ENCODE data around the gene OSBP2. TPM values are rescaled to one million over a fixed set of nuclear protein-coding genes. Genes with fewer than 3 reads are reported as not detected.
A peak's percentile ranks its signal among the peaks of the same experiment; 100 is the strongest.

Gene OSBP2
- total and polyA plus RNA-seq, 4 donors = 1.1 to 12.3 (median 2.6) TPM

GRCh38 chr22:30785527-30785926 is 90.9 kb downstream of the OSBP2 start:
- DNase-seq (no peak), ATAC-seq (ENCODE audit: insufficient read depth, low FRiP score) (no peak)
- Histone ChIP-seq H3K4me3 (no peak overlapping the region), H3K27me3 (ENCODE audit: control insufficient read depth in 3 of 3, insufficient read depth in 3 of 3, low read length in 2 of 3) (no peaks in the 10 kb centered on the region), H3K4me1 (ENCODE audit: control insufficient read depth in 5 of 5, insufficient read depth in 5 of 5, low read length in 5 of 5) (no peaks in the 10 kb centered on the region), H3K27ac (ENCODE audit: low read depth in 1 of 2, low read length in 1 of 2) (no peak overlapping the region), H3K9me3 (ENCODE audit: control insufficient read depth in 4 of 4, insufficient read depth in 3 of 4, low read length in 3 of 4) (no peaks in the 10 kb centered on the region), H3K9ac (ENCODE audit: insufficient read depth in 1 of 2, low read length in 2 of 2) (no peak overlapping the region), H3K36me3 (ENCODE audit: control insufficient read depth in 4 of 4, insufficient read depth in 4 of 4, low read length in 4 of 4) (no peaks in the 10 kb centered on the region)
- 84 to 89% methylated on average over 2 of the region's 2 CpGs for WGBS, 2 donors
- TF ChIP-seq, protein P1, sequence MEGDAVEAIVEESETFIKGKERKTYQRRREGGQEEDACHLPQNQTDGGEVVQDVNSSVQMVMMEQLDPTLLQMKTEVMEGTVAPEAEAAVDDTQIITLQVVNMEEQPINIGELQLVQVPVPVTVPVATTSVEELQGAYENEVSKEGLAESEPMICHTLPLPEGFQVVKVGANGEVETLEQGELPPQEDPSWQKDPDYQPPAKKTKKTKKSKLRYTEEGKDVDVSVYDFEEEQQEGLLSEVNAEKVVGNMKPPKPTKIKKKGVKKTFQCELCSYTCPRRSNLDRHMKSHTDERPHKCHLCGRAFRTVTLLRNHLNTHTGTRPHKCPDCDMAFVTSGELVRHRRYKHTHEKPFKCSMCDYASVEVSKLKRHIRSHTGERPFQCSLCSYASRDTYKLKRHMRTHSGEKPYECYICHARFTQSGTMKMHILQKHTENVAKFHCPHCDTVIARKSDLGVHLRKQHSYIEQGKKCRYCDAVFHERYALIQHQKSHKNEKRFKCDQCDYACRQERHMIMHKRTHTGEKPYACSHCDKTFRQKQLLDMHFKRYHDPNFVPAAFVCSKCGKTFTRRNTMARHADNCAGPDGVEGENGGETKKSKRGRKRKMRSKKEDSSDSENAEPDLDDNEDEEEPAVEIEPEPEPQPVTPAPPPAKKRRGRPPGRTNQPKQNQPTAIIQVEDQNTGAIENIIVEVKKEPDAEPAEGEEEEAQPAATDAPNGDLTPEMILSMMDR (IDR thresholded peaks at IDR 0.05; ENCODE audit: control extremely low read depth, extremely low read depth) = no peak

GRCh38 chr22:30790366-30790765 is 95.7 kb downstream of the OSBP2 start:
- WGBS, 2 donors = 78 to 91% methylated on average over 2 of the region's 2 CpGs
- Histone ChIP-seq H3K9ac (ENCODE audit: insufficient read depth in 1 of 2, low read length in 2 of 2) (no peak overlapping the region), H3K27me3 (ENCODE audit: control insufficient read depth in 3 of 3, insufficient read depth in 3 of 3, low read length in 2 of 3) (no peaks in the 10 kb centered on the region), H3K9me3 (ENCODE audit: control insufficient read depth in 4 of 4, insufficient read depth in 3 of 4, low read length in 3 of 4) (no peaks in the 10 kb centered on the region), H3K4me1 (ENCODE audit: control insufficient read depth in 5 of 5, insufficient read depth in 5 of 5, low read length in 5 of 5) (no peaks in the 10 kb centered on the region), H3K36me3 (ENCODE audit: control insufficient read depth in 4 of 4, insufficient read depth in 4 of 4, low read length in 4 of 4) (no peaks in the 10 kb centered on the region), H3K27ac (ENCODE audit: low read depth in 1 of 2, low read length in 1 of 2) (no peak overlapping the region), H3K4me3 (no peak overlapping the region)
- ATAC-seq (ENCODE audit: insufficient read depth, low FRiP score) (no peak), DNase-seq (peak in 1 of 3 donors; percentile 23)
- TF ChIP-seq, protein P1 (IDR thresholded peaks at IDR 0.05; ENCODE audit: control extremely low read depth, extremely low read depth) = no peak

GRCh38 chr22:30792456-30792855 is 97.8 kb downstream of the OSBP2 start:
- TF ChIP-seq, protein P1 (IDR thresholded peaks at IDR 0.05; ENCODE audit: control extremely low read depth, extremely low read depth) = no peak
- Histone ChIP-seq H3K27me3 (ENCODE audit: control insufficient read depth in 3 of 3, insufficient read depth in 3 of 3, low read length in 2 of 3) (no peaks in the 10 kb centered on the region), H3K4me1 (ENCODE audit: control insufficient read depth in 5 of 5, insufficient read depth in 5 of 5, low read length in 5 of 5) (no peaks in the 10 kb centered on the region), H3K36me3 (ENCODE audit: control insufficient read depth in 4 of 4, insufficient read depth in 4 of 4, low read length in 4 of 4) (no peaks in the 10 kb centered on the region), H3K27ac (ENCODE audit: low read depth in 1 of 2, low read length in 1 of 2) (no peak overlapping the region), H3K9ac (ENCODE audit: insufficient read depth in 1 of 2, low read length in 2 of 2) (no peak overlapping the region), H3K9me3 (ENCODE audit: control insufficient read depth in 4 of 4, insufficient read depth in 3 of 4, low read length in 3 of 4) (no peaks in the 10 kb centered on the region), H3K4me3 (no peak overlapping the region)
- DNase-seq = no peak
- ATAC-seq (ENCODE audit: insufficient read depth, low FRiP score) = no peak
- WGBS, 2 donors = 69 to 78% methylated on average over 4 of the region's 4 CpGs

GRCh38 chr22:30795118-30795517 is 100.4 kb downstream of the OSBP2 start:
- no peaks in the 10 kb centered on the region for H3K9me3 ChIP-seq (ENCODE audit: control insufficient read depth in 4 of 4, insufficient read depth in 3 of 4, low read length in 3 of 4)
- ATAC-seq (ENCODE audit: insufficient read depth, low FRiP score) (no peak), DNase-seq (no peak)
- H3K27ac ChIP-seq (ENCODE audit: low read depth in 1 of 2, low read length in 1 of 2) = no peak overlapping the region
- H3K36me3 ChIP-seq (ENCODE audit: control insufficient read depth in 4 of 4, insufficient read depth in 4 of 4, low read length in 4 of 4) = no peaks in the 10 kb centered on the region
- no peaks in the 10 kb centered on the region for H3K4me1 ChIP-seq (ENCODE audit: control insufficient read depth in 5 of 5, insufficient read depth in 5 of 5, low read length in 5 of 5)
- TF ChIP-seq, protein P1 (IDR thresholded peaks at IDR 0.05; ENCODE audit: control extremely low read depth, extremely low read depth) = no peak
- H3K4me3 ChIP-seq = no peak overlapping the region
- 88 to 91% methylated on average over 2 of the region's 2 CpGs for WGBS, 2 donors
- peaks cover 0 to under 1% (median 0%) of the 10 kb centered on the region in 3 donors for H3K27me3 ChIP-seq (ENCODE audit: control insufficient read depth in 3 of 3, insufficient read depth in 3 of 3, low read length in 2 of 3)
- no peak overlapping the region for H3K9ac ChIP-seq (ENCODE audit: insufficient read depth in 1 of 2, low read length in 2 of 2)

Measured in lung (tissue), 12 donors.